ENCODE results near the gene CEACAM19.

GRCh38 chr19:44640518-44640917 lies 30.8 kb upstream of the CEACAM19 start:
- TF ChIP-seq USF2 (CRISPR knock-in tag; IDR thresholded peaks at IDR 0.05): no peak
- TF ChIP-seq, protein P1, sequence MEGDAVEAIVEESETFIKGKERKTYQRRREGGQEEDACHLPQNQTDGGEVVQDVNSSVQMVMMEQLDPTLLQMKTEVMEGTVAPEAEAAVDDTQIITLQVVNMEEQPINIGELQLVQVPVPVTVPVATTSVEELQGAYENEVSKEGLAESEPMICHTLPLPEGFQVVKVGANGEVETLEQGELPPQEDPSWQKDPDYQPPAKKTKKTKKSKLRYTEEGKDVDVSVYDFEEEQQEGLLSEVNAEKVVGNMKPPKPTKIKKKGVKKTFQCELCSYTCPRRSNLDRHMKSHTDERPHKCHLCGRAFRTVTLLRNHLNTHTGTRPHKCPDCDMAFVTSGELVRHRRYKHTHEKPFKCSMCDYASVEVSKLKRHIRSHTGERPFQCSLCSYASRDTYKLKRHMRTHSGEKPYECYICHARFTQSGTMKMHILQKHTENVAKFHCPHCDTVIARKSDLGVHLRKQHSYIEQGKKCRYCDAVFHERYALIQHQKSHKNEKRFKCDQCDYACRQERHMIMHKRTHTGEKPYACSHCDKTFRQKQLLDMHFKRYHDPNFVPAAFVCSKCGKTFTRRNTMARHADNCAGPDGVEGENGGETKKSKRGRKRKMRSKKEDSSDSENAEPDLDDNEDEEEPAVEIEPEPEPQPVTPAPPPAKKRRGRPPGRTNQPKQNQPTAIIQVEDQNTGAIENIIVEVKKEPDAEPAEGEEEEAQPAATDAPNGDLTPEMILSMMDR (IDR thresholded peaks at IDR 0.05 in 2 of 3, conservative IDR thresholded peaks at IDR 0.05 in 1 of 3; ENCODE audit: insufficient read depth in 2 of 3, low read depth in 1 of 3, low read length in 3 of 3): no peak
- TF ChIP-seq MAX (CRISPR knock-in tag; IDR thresholded peaks at IDR 0.05): no peak
- no peak for TF ChIP-seq E2F5 (CRISPR knock-in tag; IDR thresholded peaks at IDR 0.05)
- no peak for TF ChIP-seq NFYB (IDR thresholded peaks at IDR 0.05; ENCODE audit: extremely low read depth, insufficient read length)
